NCI-H1417 treated with DMSO at 0.1 percent for 48 hours (cell line): ENCODE data around the gene DNASE2.
"Not testable (repeated sequence)": the region's sequence is repeated elsewhere in the genome, so short reads cannot be mapped to it uniquely, and the experiment has no call there.

ENCODE experiments used
- DNase-seq: peaks from one replicate; lab custom pipeline; 2025; lab: John Stamatoyannopoulos, UW

The DNASE2 gene

GRCh38 chr19:12864721-12865715 is 16.2 kb downstream of the DNASE2 start:
- DNase-seq, result no peak

GRCh38 chr19:12864143-12864542 is 17.1 kb downstream of the DNASE2 start:
- no peak for DNase-seq

GRCh38 chr19:12859546-12859945 is 21.7 kb downstream of the DNASE2 start:
- no peak for DNase-seq

GRCh38 chr19:12858041-12858928 is 23.0 kb downstream of the DNASE2 start:
- no peak for DNase-seq

- DNase-seq, result no peak
Measured at GRCh38 chr19:12856653-12857052, 24.6 kb downstream of the DNASE2 start.

- DNase-seq, result no peak
Measured at GRCh38 chr19:12847159-12848139, 33.8 kb downstream of the DNASE2 start.

- not testable (repeated sequence) for DNase-seq
Measured at GRCh38 chr19:12846613-12847012, 34.6 kb downstream of the DNASE2 start.

GRCh38 chr19:12843999-12844732 is 37.1 kb downstream of the DNASE2 start:
- no peak for DNase-seq

GRCh38 chr19:12843328-12843727 is 37.9 kb downstream of the DNASE2 start:
- no peak for DNase-seq

GRCh38 chr19:12842511-12842910 is 38.7 kb downstream of the DNASE2 start:
- no peak for DNase-seq

GRCh38 chr19:12841094-12841493 is 40.2 kb downstream of the DNASE2 start:
- peak; percentile 83 for DNase-seq

GRCh38 chr19:12840091-12841079 is 40.9 kb downstream of the DNASE2 start:
- DNase-seq, result peak; percentile 59

- no peak for DNase-seq
Measured at GRCh38 chr19:12838886-12839756, 42.1 kb downstream of the DNASE2 start.

- DNase-seq, result peak; percentile 43
Measured at GRCh38 chr19:12838182-12838885, 42.9 kb downstream of the DNASE2 start, which contains the start of gene MAST1. MAST1 (plus strand) TSS chr19:12838515; CDS start chr19:12838573, 58 bp downstream.

GRCh38 chr19:12837225-12837624 is 44.0 kb downstream of the DNASE2 start:
- no peak for DNase-seq

- no peak for DNase-seq
Measured at GRCh38 chr19:12836529-12836863, 44.8 kb downstream of the DNASE2 start.

GRCh38 chr19:12834976-12835757 is 46.1 kb downstream of the DNASE2 start:
- DNase-seq, result no peak
